ENCODE measurements around the gene SLC30A3.

DNA sequence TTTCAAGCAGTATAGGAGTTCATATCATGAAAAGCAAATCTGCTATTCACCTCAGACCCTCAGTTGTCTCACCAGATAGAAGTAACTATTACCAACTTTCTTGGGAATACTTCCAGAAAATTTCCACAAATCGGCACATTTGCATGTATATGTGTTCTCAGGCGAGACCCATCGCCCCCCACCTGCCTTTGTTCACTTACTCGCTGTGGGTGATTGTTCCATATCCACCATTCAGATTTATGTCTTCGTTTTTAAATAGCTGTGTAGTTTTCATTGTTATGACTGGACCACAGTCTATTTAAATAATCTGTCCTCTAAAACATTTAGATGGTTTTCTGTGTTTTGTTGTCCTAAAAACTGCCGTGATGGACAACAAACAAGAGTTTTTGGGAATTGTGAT is 22.6 kb upstream of the SLC30A3 start:
- TF ChIP-seq, protein P1, sequence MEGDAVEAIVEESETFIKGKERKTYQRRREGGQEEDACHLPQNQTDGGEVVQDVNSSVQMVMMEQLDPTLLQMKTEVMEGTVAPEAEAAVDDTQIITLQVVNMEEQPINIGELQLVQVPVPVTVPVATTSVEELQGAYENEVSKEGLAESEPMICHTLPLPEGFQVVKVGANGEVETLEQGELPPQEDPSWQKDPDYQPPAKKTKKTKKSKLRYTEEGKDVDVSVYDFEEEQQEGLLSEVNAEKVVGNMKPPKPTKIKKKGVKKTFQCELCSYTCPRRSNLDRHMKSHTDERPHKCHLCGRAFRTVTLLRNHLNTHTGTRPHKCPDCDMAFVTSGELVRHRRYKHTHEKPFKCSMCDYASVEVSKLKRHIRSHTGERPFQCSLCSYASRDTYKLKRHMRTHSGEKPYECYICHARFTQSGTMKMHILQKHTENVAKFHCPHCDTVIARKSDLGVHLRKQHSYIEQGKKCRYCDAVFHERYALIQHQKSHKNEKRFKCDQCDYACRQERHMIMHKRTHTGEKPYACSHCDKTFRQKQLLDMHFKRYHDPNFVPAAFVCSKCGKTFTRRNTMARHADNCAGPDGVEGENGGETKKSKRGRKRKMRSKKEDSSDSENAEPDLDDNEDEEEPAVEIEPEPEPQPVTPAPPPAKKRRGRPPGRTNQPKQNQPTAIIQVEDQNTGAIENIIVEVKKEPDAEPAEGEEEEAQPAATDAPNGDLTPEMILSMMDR (conservative IDR thresholded peaks at IDR 0.05 in 1 of 2, IDR thresholded peaks at IDR 0.05 in 1 of 2; ENCODE audit: low read depth in 1 of 2, low read length in 2 of 2), result no peak
- TF ChIP-seq EZH2 (IDR thresholded peaks at IDR 0.05; ENCODE audit: low read length, missing control alignments), result no peak

Measured in fibroblast of lung (primary cell).